ENCODE data around the gene ODAD4. TPM values are rescaled to one million over a fixed set of nuclear protein-coding genes. Genes with fewer than 3 reads are reported as not detected.
A peak's percentile ranks its signal among the peaks of the same experiment; 100 is the strongest.

Gene ODAD4
- total RNA-seq, 1 experiment from 2014 or later = 0.98 TPM

GRCh38 chr17:42000413-42001133 is 70.2 kb downstream of the ODAD4 start:
- Mint-ChIP-seq H3K27ac (ENCODE audit: unreplicated experiment) (peak overlapping the region; percentile 71), H3K4me3 (ENCODE audit: unreplicated experiment) (no peak overlapping the region), H3K27me3 (ENCODE audit: insufficient read depth, unreplicated experiment) (no peaks in the 10 kb centered on the region), H3K36me3 (ENCODE audit: insufficient read depth, unreplicated experiment) (peaks cover 79% of the 10 kb centered on the region), H3K9me3 (ENCODE audit: unreplicated experiment) (no peaks in the 10 kb centered on the region), H3K4me1 (ENCODE audit: low read depth, unreplicated experiment) (peaks cover 26% of the 10 kb centered on the region)
- intact Hi-C loops (cut with micrococcal nuclease; ENCODE audit: unreplicated experiment) = no loop called here
- H3K36me3 ChIP-seq (ENCODE audit: control insufficient read depth, insufficient read depth, low read length) = peaks cover 5% of the 10 kb centered on the region
- H3K27me3 ChIP-seq (replicated peaks; ENCODE audit: control insufficient read depth, insufficient read depth, low read length) = no peaks in the 10 kb centered on the region
- no peak overlapping the region for H3K4me3 ChIP-seq (ENCODE audit: low read depth, low read length)
- ChIA-PET CTCF (interaction anchor here (0.6 kb wide), 1 partner anchor 34 kb away, joined by 5 read pairs; no protein-coding TSS in a partner anchor), POLR2A (no interaction called here)
- BruUV-seq (replicated peaks) = no TSS peak
- no peak for TF ChIP-seq CTCF (IDR thresholded peaks at IDR 0.05; ENCODE audit: insufficient read depth in 1 of 2, low read depth in 1 of 2, low read length in 1 of 2, severe bottlenecking in 1 of 2, unreplicated experiment in 1 of 2)
- DNase-seq = no peak
- peaks cover 49% of the 10 kb centered on the region for H3K4me1 ChIP-seq
- H3K9me3 ChIP-seq = no peaks in the 10 kb centered on the region

GRCh38 chr17:42001729-42002128 is 71.3 kb downstream of the ODAD4 start:
- Mint-ChIP-seq H3K4me3 (ENCODE audit: unreplicated experiment) (no peak overlapping the region), H3K36me3 (ENCODE audit: insufficient read depth, unreplicated experiment) (peaks cover 67% of the 10 kb centered on the region), H3K4me1 (ENCODE audit: low read depth, unreplicated experiment) (peaks cover 26% of the 10 kb centered on the region), H3K27me3 (ENCODE audit: insufficient read depth, unreplicated experiment) (no peaks in the 10 kb centered on the region), H3K27ac (ENCODE audit: unreplicated experiment) (peak overlapping the region; percentile 92), H3K9me3 (ENCODE audit: unreplicated experiment) (no peaks in the 10 kb centered on the region)
- BruUV-seq (replicated peaks) = no TSS peak
- ChIA-PET POLR2A (interaction anchor here (3.1 kb wide), 1 partner anchor 15 kb away, joined by 40 read pairs; the partner anchor contains the start of gene DNAJC7), CTCF (interaction anchor here (1.8 kb wide), 1 partner anchor 18 kb away, joined by 17 read pairs; the partner anchor contains the start of gene NKIRAS2)
- no peaks in the 10 kb centered on the region for H3K27me3 ChIP-seq (replicated peaks; ENCODE audit: control insufficient read depth, insufficient read depth, low read length)
- H3K36me3 ChIP-seq (ENCODE audit: control insufficient read depth, insufficient read depth, low read length) = peaks cover 5% of the 10 kb centered on the region
- H3K4me3 ChIP-seq (ENCODE audit: low read depth, low read length) = no peak overlapping the region
- DNase-seq = no peak
- peaks cover 49% of the 10 kb centered on the region for H3K4me1 ChIP-seq
- TF ChIP-seq CTCF (IDR thresholded peaks at IDR 0.05; ENCODE audit: insufficient read depth in 1 of 2, low read depth in 1 of 2, low read length in 1 of 2, severe bottlenecking in 1 of 2, unreplicated experiment in 1 of 2) = no peak
- no peaks in the 10 kb centered on the region for H3K9me3 ChIP-seq
- intact Hi-C loops (cut with micrococcal nuclease; ENCODE audit: unreplicated experiment) = loop anchor here (2.0 kb wide), 2 partner anchors 15 to 35 kb away; partner anchors contain the start of genes CNP and DNAJC7

- Histone ChIP-seq H3K27me3 (replicated peaks; ENCODE audit: control insufficient read depth, insufficient read depth, low read length) (no peaks in the 10 kb centered on the region), H3K4me1 (peaks cover 49% of the 10 kb centered on the region), H3K9me3 (no peaks in the 10 kb centered on the region), H3K4me3 (ENCODE audit: low read depth, low read length) (no peak overlapping the region), H3K36me3 (ENCODE audit: control insufficient read depth, insufficient read depth, low read length) (peaks cover 5% of the 10 kb centered on the region)
- Mint-ChIP-seq H3K4me3 (ENCODE audit: unreplicated experiment) (peak overlapping the region; percentile 68), H3K36me3 (ENCODE audit: insufficient read depth, unreplicated experiment) (peaks cover 61% of the 10 kb centered on the region), H3K27ac (ENCODE audit: unreplicated experiment) (peak overlapping the region; percentile 92), H3K4me1 (ENCODE audit: low read depth, unreplicated experiment) (peaks cover 26% of the 10 kb centered on the region), H3K9me3 (ENCODE audit: unreplicated experiment) (no peaks in the 10 kb centered on the region), H3K27me3 (ENCODE audit: insufficient read depth, unreplicated experiment) (no peaks in the 10 kb centered on the region)
- intact Hi-C loops (cut with micrococcal nuclease; ENCODE audit: unreplicated experiment) = loop anchor here (2.0 kb wide), 2 partner anchors 15 to 35 kb away; partner anchors contain the start of genes CNP and DNAJC7
- no peak for DNase-seq
- BruUV-seq (replicated peaks) = TSS peak; percentile 2
- POLR2A ChIA-PET = interaction anchor here (0.5 to 3.1 kb wide), 6 partner anchors 15 to 221 kb away, joined by 3 to 40 read pairs (median 4); partner anchors contain the start of genes ACLY, CNP and DNAJC7
- CTCF ChIA-PET = interaction anchor here (0.9 to 2.2 kb wide), 5 partner anchors 15 to 99 kb away, joined by 3 to 17 read pairs (median 5); partner anchors contain the start of genes DNAJC7, NKIRAS2 and ZNF385C
- TF ChIP-seq CTCF (IDR thresholded peaks at IDR 0.05; ENCODE audit: insufficient read depth in 1 of 2, low read depth in 1 of 2, low read length in 1 of 2, severe bottlenecking in 1 of 2, unreplicated experiment in 1 of 2) = no peak
Measured at GRCh38 chr17:42002175-42002791, 71.9 kb downstream of the ODAD4 start.

Data from Caco-2 (cell line).